Measurements from ENCODE around the gene CCND2.

- TF ChIP-seq CTCF (IDR thresholded peaks at IDR 0.05) (no peak), POLR2AphosphoS5 (IDR thresholded peaks at IDR 0.05) (no peak), POLR2A (IDR thresholded peaks at IDR 0.05) (no peak)
These were observed 17.3 kb upstream of the CCND2 start for GRCh38 chr12:4256043-4256826.
